ENCODE results near the gene GPRIN1.

DNA sequence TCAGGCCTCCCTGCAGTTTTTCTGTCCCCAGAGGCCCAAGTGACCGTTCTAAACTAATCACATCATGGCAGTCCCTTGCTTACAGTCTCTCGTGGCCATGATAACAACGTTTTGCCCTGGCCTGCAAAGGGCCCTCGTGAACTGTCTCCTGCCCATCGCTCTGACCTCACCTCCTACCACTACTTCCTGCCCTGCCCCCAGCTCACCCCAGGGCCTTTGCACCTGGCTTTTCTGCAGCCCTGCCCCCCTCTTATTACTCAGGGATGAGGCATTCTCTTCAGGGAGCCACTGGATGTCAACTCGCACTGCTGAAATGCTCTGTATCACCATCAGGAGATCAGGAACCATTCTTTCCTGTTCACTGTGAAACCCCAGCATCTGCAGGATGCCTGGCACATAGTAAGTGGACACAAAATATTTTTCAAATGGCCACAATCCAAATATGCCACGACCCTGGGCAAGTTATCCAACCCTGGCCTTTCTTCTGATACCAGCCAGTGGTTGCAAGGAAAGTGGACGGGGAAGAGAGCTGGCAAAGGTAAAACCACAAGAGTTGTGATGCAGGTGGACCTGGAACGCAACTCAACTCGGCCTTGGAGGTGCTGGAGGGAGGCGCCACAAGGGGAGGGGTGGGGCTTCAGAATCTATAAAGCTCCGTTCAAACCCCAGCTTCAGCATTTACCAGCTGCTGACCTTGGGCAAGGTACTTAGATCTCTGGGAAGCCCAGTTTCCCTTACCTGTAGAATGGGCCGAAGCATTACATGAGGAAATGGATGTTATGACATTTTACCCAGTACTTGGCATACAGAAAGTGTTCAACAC is 18.7 kb upstream of the GPRIN1 start:
- TF ChIP-seq, protein P1, sequence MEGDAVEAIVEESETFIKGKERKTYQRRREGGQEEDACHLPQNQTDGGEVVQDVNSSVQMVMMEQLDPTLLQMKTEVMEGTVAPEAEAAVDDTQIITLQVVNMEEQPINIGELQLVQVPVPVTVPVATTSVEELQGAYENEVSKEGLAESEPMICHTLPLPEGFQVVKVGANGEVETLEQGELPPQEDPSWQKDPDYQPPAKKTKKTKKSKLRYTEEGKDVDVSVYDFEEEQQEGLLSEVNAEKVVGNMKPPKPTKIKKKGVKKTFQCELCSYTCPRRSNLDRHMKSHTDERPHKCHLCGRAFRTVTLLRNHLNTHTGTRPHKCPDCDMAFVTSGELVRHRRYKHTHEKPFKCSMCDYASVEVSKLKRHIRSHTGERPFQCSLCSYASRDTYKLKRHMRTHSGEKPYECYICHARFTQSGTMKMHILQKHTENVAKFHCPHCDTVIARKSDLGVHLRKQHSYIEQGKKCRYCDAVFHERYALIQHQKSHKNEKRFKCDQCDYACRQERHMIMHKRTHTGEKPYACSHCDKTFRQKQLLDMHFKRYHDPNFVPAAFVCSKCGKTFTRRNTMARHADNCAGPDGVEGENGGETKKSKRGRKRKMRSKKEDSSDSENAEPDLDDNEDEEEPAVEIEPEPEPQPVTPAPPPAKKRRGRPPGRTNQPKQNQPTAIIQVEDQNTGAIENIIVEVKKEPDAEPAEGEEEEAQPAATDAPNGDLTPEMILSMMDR (IDR thresholded peaks at IDR 0.05), result no peak
- TF ChIP-seq POLR2A (IDR thresholded peaks at IDR 0.05), result no peak
